ENCODE data around the gene PRKCA. TPM values are rescaled to one million over a fixed set of nuclear protein-coding genes. Genes with fewer than 3 reads are reported as not detected.

Gene PRKCA
- total and polyA plus RNA-seq, 2 experiments from 2014 or later, result 6.4 to 35.4 TPM

- ATAC-seq (no peak), DNase-seq (ENCODE audit: low spot score) (no peak)
- Histone ChIP-seq H3K27me3 (ENCODE audit: insufficient read depth) (no peaks in the 10 kb centered on the region), H3K9me2 (ENCODE audit: insufficient read depth) (peaks cover 7% of the 10 kb centered on the region; the same call in 1 of the 2 replicates), H3K79me2 (replicated peaks; ENCODE audit: insufficient read depth) (no peaks in the 10 kb centered on the region), H4K20me1 (replicated peaks; ENCODE audit: insufficient read depth) (no peaks in the 10 kb centered on the region), H2AFZ (no peak overlapping the region), H3K36me3 (ENCODE audit: insufficient read depth) (no peaks in the 10 kb centered on the region), H3K4me2 (no peak overlapping the region), H3K4me3 (no peak overlapping the region), H3K27ac (ENCODE audit: low read depth) (no peak overlapping the region), H3F3A (replicated peaks; ENCODE audit: low read depth) (no peaks in the 10 kb centered on the region), H3K4me1 (ENCODE audit: insufficient read depth) (no peaks in the 10 kb centered on the region)
- no peaks in the 10 kb centered on the region for H3K4me1 Mint-ChIP-seq
- H3K27me3 Mint-ChIP-seq (ENCODE audit: insufficient read depth, low read depth, poor library complexity), result no peaks in the 10 kb centered on the region
- TF ChIP-seq STAT1 (IDR thresholded peaks at IDR 0.05; ENCODE audit: unreplicated experiment) (no peak), JUNB (IDR thresholded peaks at IDR 0.05; ENCODE audit: unreplicated experiment) (no peak)
- no peak overlapping the region for H3K27ac Mint-ChIP-seq
- H3K4me3 Mint-ChIP-seq, result no peak overlapping the region
- H3K36me3 Mint-ChIP-seq (ENCODE audit: low read depth), result no peaks in the 10 kb centered on the region
- H3K9me3 Mint-ChIP-seq, result no peaks in the 10 kb centered on the region
Measured at GRCh38 chr17:66704858-66705520, 402.6 kb downstream of the PRKCA start.

GRCh38 chr17:66706851-66707450 lies 404.5 kb downstream of the PRKCA start:
- no peak for DNase-seq (ENCODE audit: low spot score)

More at GRCh38 chr17:66706851-66707450, 404.5 kb downstream of the PRKCA start:
- Histone ChIP-seq H3K36me3 (ENCODE audit: insufficient read depth) (no peaks in the 10 kb centered on the region), H3K9me2 (ENCODE audit: insufficient read depth) (peaks cover 7% of the 10 kb centered on the region; the same call in 1 of the 2 replicates), H4K20me1 (replicated peaks; ENCODE audit: insufficient read depth) (no peaks in the 10 kb centered on the region), H3K27me3 (ENCODE audit: insufficient read depth) (no peaks in the 10 kb centered on the region), H3K4me1 (ENCODE audit: insufficient read depth) (peaks cover 13% of the 10 kb centered on the region), H3K27ac (ENCODE audit: low read depth) (no peak overlapping the region), H3K4me2 (no peak overlapping the region), H3F3A (replicated peaks; ENCODE audit: low read depth) (peaks cover 4% of the 10 kb centered on the region; the same call in 1 of the 2 replicates), H3K4me3 (no peak overlapping the region), H2AFZ (no peak overlapping the region), H3K79me2 (replicated peaks; ENCODE audit: insufficient read depth) (no peaks in the 10 kb centered on the region)
- Mint-ChIP-seq H3K4me3 (no peak overlapping the region), H3K9me3 (no peaks in the 10 kb centered on the region), H3K4me1 (peaks cover 14% of the 10 kb centered on the region), H3K27ac (no peak overlapping the region), H3K36me3 (ENCODE audit: low read depth) (no peaks in the 10 kb centered on the region), H3K27me3 (ENCODE audit: insufficient read depth, low read depth, poor library complexity) (no peaks in the 10 kb centered on the region)
- TF ChIP-seq EZH2phosphoT487 (IDR thresholded peaks at IDR 0.05; ENCODE audit: unreplicated experiment), result no peak
- TF ChIP-seq ZNF114 (CRISPR knock-in tag; IDR thresholded peaks at IDR 0.05), result no peak
- TF ChIP-seq ZNF462 (CRISPR knock-in tag; IDR thresholded peaks at IDR 0.05), result no peak
- TF ChIP-seq, protein P1, sequence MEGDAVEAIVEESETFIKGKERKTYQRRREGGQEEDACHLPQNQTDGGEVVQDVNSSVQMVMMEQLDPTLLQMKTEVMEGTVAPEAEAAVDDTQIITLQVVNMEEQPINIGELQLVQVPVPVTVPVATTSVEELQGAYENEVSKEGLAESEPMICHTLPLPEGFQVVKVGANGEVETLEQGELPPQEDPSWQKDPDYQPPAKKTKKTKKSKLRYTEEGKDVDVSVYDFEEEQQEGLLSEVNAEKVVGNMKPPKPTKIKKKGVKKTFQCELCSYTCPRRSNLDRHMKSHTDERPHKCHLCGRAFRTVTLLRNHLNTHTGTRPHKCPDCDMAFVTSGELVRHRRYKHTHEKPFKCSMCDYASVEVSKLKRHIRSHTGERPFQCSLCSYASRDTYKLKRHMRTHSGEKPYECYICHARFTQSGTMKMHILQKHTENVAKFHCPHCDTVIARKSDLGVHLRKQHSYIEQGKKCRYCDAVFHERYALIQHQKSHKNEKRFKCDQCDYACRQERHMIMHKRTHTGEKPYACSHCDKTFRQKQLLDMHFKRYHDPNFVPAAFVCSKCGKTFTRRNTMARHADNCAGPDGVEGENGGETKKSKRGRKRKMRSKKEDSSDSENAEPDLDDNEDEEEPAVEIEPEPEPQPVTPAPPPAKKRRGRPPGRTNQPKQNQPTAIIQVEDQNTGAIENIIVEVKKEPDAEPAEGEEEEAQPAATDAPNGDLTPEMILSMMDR (conservative IDR thresholded peaks at IDR 0.05; ENCODE audit: low read depth in 2 of 2), result no peak
- no peak for TF ChIP-seq NANOG (IDR thresholded peaks at IDR 0.05; ENCODE audit: borderline replicate concordance)
- TF ChIP-seq ETS1 (IDR thresholded peaks at IDR 0.05), result no peak
- no peak for ATAC-seq
